GM12878 (cell line): Measurements from ENCODE around the gene MGLL. TPM values are rescaled to one million over a fixed set of nuclear protein-coding genes. Genes with fewer than 3 reads are reported as not detected.

Experiments used
- ATAC-seq: fragments of 200-7000 bp; cut with Tn5 transposase; 3 replicates; pipeline ENCODE4 v1.9.1; 2020; ENCODE audit warnings: mild to moderate bottlenecking, moderate library complexity
- BruUV-seq: library from RNA; stranded (reverse); fragments of 400-500 nt; replicated peaks from 2 replicates; lab custom pipeline; 2021; lab: Mats Ljungman, UMichigan
- CTCF ChIA-PET: fragments of 300-600 bp; sonication (Branson Sonifier 250); formaldehyde crosslinking; extraction: SDS; loops from one replicate; lab custom pipeline; 2021; ENCODE audit warnings: inconsistent platforms; lab: Yijun Ruan, JAX
- POLR2A ChIA-PET: fragments of 350-600 bp; formaldehyde crosslinking; extraction: SDS; loops from one replicate; lab custom pipeline; 2021; ENCODE audit warnings: inconsistent platforms; lab: Charles Lee
- RAD21 ChIA-PET: fragments of 300-600 bp; sonication (Branson Sonifier 250); formaldehyde crosslinking; loops from one replicate; lab custom pipeline; 2023; ENCODE audit warnings: antibody characterized with exemption; ENCODE audit not compliant: unreplicated experiment; lab: Charles Lee
- SMC1A ChIA-PET: fragments of 300-600 bp; sonication (Branson Sonifier 250); formaldehyde crosslinking; loops from one replicate; lab custom pipeline; 2023; ENCODE audit not compliant: unreplicated experiment, uncharacterized antibody; lab: Charles Lee
- DNase-seq: peaks from one replicate; pipeline ENCODE4 v3.0.0-alpha.2; 2011; ENCODE audit warnings: low read depth, low spot score
- FAIRE-seq: peaks from 3 replicates; lab custom pipeline; 2011; peaks lifted over from hg19 to GRCh38; lab: Jason Lieb, UNC
- H2AFZ ChIP-seq: 2 replicates; pipeline ENCODE4 v1.6.0; 2011; ENCODE audit warnings: low read depth, low read length, control low read depth; ENCODE audit not compliant: control insufficient read depth
- H3K27ac ChIP-seq: 2 replicates; pipeline ENCODE4 v1.5.1; 2011; ENCODE audit warnings: control low read depth; ENCODE audit not compliant: control insufficient read depth, insufficient read depth
- H3K27me3 ChIP-seq, 2 experiments: replicated peaks in 1 of 2; 2 replicates each; pipeline versions ENCODE4 v1.6.0 to v1.6.1; 2011; ENCODE audit warnings: low read length in 1 of 2; ENCODE audit not compliant: control insufficient read depth in 2 of 2, insufficient read depth in 2 of 2
- H3K36me3 ChIP-seq, 2 experiments: 2 replicates each; pipeline ENCODE4 v1.5.1; 2011; ENCODE audit warnings: low read length in 1 of 2; ENCODE audit not compliant: control insufficient read depth in 2 of 2, insufficient read depth in 2 of 2
- H3K4me1 ChIP-seq: 2 replicates; pipeline ENCODE4 v1.6.1; 2011; ENCODE audit warnings: mild to moderate bottlenecking, low read length, moderate library complexity, mixed read lengths; ENCODE audit not compliant: control insufficient read depth, insufficient read depth
- H3K4me2 ChIP-seq: 2 replicates; pipeline ENCODE4 v1.6.0; 2011; ENCODE audit warnings: control low read depth; ENCODE audit not compliant: control insufficient read depth, insufficient read depth
- H3K4me3 ChIP-seq: fragments of 200-600 bp; sonication (generic); 2 replicates; pipeline ENCODE4 v1.5.1; 2016
- H3K79me2 ChIP-seq: 2 replicates; pipeline ENCODE4 v1.6.0; 2011; ENCODE audit warnings: low read length; ENCODE audit not compliant: control insufficient read depth, insufficient read depth
- H3K9ac ChIP-seq: 2 replicates; pipeline ENCODE4 v1.8.0; 2011; ENCODE audit warnings: low read length, control low read depth, mixed read lengths; ENCODE audit not compliant: control insufficient read depth, insufficient read depth
- H3K9me3 ChIP-seq: replicated peaks from 3 replicates; pipeline ENCODE4 v1.5.1; 2011; ENCODE audit warnings: mild to moderate bottlenecking, low read length; ENCODE audit not compliant: control insufficient read depth, insufficient read depth
- H4K20me1 ChIP-seq: 2 replicates; pipeline ENCODE4 v1.6.0; 2011; ENCODE audit not compliant: control insufficient read depth, insufficient read depth
- CEBPB ChIP-seq, 2 experiments: fragments of 150-350 bp in 1 of 2; IDR thresholded peaks; 2 replicates each; pipeline ENCODE4 v1.6.1; 2012 to 2014; ENCODE audit warnings: low read depth in 2 of 2, low read length in 2 of 2, borderline replicate concordance in 1 of 2, inconsistent platforms in 1 of 2
- ETV6 ChIP-seq, 2 experiments: fragments of 450-650 bp in 1 of 2; IDR thresholded peaks in 1 of 2; conservative IDR thresholded peaks in 1 of 2; 2 replicates each; pipeline ENCODE4 v1.6.1; 2014; ENCODE audit warnings: antibody characterized with exemption in 1 of 2, borderline replicate concordance in 1 of 2, low read depth in 1 of 2, mild to moderate bottlenecking in 1 of 2, moderate library complexity in 1 of 2
- FOS ChIP-seq: IDR thresholded peaks from 3 replicates; pipeline ENCODE4 v1.6.1; 2011; ENCODE audit warnings: borderline replicate concordance; ENCODE audit not compliant: insufficient read length; ENCODE audit errors: extremely low read depth
- MEF2A ChIP-seq: IDR thresholded peaks from 2 replicates; pipeline ENCODE4 v1.6.1; 2011; ENCODE audit warnings: low read depth, mild to moderate bottlenecking, low read length, moderate library complexity; ENCODE audit not compliant: insufficient read depth
- PKNOX1 ChIP-seq: fragments of 450-650 bp; IDR thresholded peaks from 2 replicates; pipeline ENCODE4 v1.6.1; 2016; ENCODE audit warnings: mild to moderate bottlenecking
- SIN3A ChIP-seq: IDR thresholded peaks from 2 replicates; pipeline ENCODE4 v1.6.1; 2012; ENCODE audit warnings: low read depth, low read length, improper control_type of control experiment
- STAT3 ChIP-seq: IDR thresholded peaks from 2 replicates; pipeline ENCODE4 v1.6.1; 2011; ENCODE audit warnings: low read depth, low read length, improper control_type of control experiment
- ZNF592 ChIP-seq: fragments of 450-650 bp; IDR thresholded peaks from 2 replicates; pipeline ENCODE4 v1.6.1; 2017; ENCODE audit warnings: mild to moderate bottlenecking, moderate library complexity
- WGBS: methylation state at CpG from one replicate; pipeline ENCODE4 v1.1.6; 2016; ENCODE audit warnings: low lambda C conversion rate; ENCODE audit not compliant: insufficient replicate concordance, insufficient coverage; ENCODE audit errors: missing lambda C conversion rate; 5-methylcytosine and 5-hydroxymethylcytosine counted together
- in situ Hi-C: fragments of 300-500 bp; cut with MboI; formaldehyde crosslinking; loops from 9 replicates; pipeline ENCODE4 v1.14.3; 2018; ENCODE audit warnings: mixed read lengths
- intact Hi-C: fragments of 100-400 bp; cut with micrococcal nuclease; formaldehyde crosslinking; loops from one replicate; pipeline ENCODE4 v1.14.2; 2022; ENCODE audit not compliant: unreplicated experiment
- polyA plus RNA-seq, 11 experiments: library from polyadenylated mRNA; depleted of rRNA in 4 of 11; unstranded in 6 of 11; stranded (reverse) in 5 of 11; fragments of >200 nt; fragmentation: Nextera tagmentation in 4 of 11; fragmentation: Illumina TruSeq in 1 of 11; extraction: Ambion mirVana in 4 of 11; extraction: Trizol in 1 of 11; gene quantifications; 1 replicate in 1 of 11; 2 replicates in 10 of 11; pipeline versions ENCODE4 v1.2.1 to v1.2.3, GENCODE V29; 2011 to 2016; ENCODE audit warnings: inconsistent platforms in 2 of 11, missing spikeins in 2 of 11, low read depth in 1 of 11
- total RNA-seq, 4 experiments: library from RNA; depleted of rRNA in 3 of 4; stranded (reverse); fragments of >200 nt in 3 of 4; fragmentation: Illumina TruSeq in 1 of 4; extraction: Trizol in 1 of 4; gene quantifications; 2 replicates each; pipeline versions ENCODE4 v1.2.1 to v1.2.3, GENCODE V29; 2013 to 2021

Gene MGLL
- total and polyA plus RNA-seq, 10 of the 15 experiments (the other 5 are each of a cell fraction or from before 2014, with no cell fraction given) = 44.9 to 177 (median 72.9) TPM

- no TSS peak for BruUV-seq
- no peak overlapping the region for H3K9ac ChIP-seq
- TF ChIP-seq MEF2A (no peak), PKNOX1 (no peak), STAT3 (no peak), ZNF592 (no peak), FOS (no peak), ETV6 (conservative IDR thresholded peaks at IDR 0.05 in 1 of 2, IDR thresholded peaks at IDR 0.05 in 1 of 2; ENCODE audit: borderline replicate concordance in 1 of 2, low read depth in 1 of 2) (no peak), SIN3A (no peak), CEBPB (IDR thresholded peaks at IDR 0.05; ENCODE audit: borderline replicate concordance in 1 of 2, low read depth in 2 of 2, low read length in 2 of 2) (no peak)
- H3K4me1 ChIP-seq = peaks cover 10% of the 10 kb centered on the region
- peaks cover 18 to 39% of the 10 kb centered on the region in 2 experiments for H3K36me3 ChIP-seq
- FAIRE-seq (no peak), DNase-seq (no peak), ATAC-seq (no peak)
- H3K4me3 ChIP-seq = no peak overlapping the region
- SMC1A ChIA-PET = no interaction called here
- POLR2A ChIA-PET = no interaction called here
- H3K9me3 ChIP-seq = no peaks in the 10 kb centered on the region
- no peaks in the 10 kb centered on the region for H3K79me2 ChIP-seq
- WGBS = 88% methylated on average over 21 of the region's 21 CpGs
- RAD21 ChIA-PET = no interaction called here
- H2AFZ ChIP-seq = no peak overlapping the region
- no peaks in the 10 kb centered on the region for H4K20me1 ChIP-seq
- intact Hi-C loops = no loop called here
- no peak overlapping the region for H3K4me2 ChIP-seq
- in situ Hi-C loops = no loop called here
- H3K27me3 ChIP-seq = no peaks in the 10 kb centered on the region
- CTCF ChIA-PET = interaction anchor here (1.0 kb wide), 1 partner anchor 132 kb away, joined by 3 read pairs; no protein-coding TSS in a partner anchor
- no peak overlapping the region for H3K27ac ChIP-seq
These were observed 129.6 kb downstream of the MGLL start for GRCh38 chr3:127692501-127693335.
